MCF 10A (cell line): Measurements from ENCODE around the gene C10orf105. TPM values are rescaled to one million over a fixed set of nuclear protein-coding genes. Genes with fewer than 3 reads are reported as not detected.

Experiments used
- BruUV-seq: library from RNA; stranded (reverse); fragments of 400-500 nt; replicated peaks from 2 replicates; lab custom pipeline; 2021; lab: Mats Ljungman, UMichigan
- CTCF ChIA-PET: fragments of 300-600 bp; sonication (Branson Sonifier 250); formaldehyde crosslinking; extraction: SDS; loops from one replicate; lab custom pipeline; 2021; ENCODE audit warnings: antibody characterized with exemption, inconsistent platforms; lab: Yijun Ruan, JAX
- POLR2A ChIA-PET: fragments of 300-600, 350-650 bp; sonication (Branson Sonifier 250); formaldehyde crosslinking; extraction: SDS; loops from one replicate; lab custom pipeline; 2020; ENCODE audit warnings: antibody characterized with exemption, inconsistent platforms; lab: Yijun Ruan, JAX
- DNase-seq: peaks from one replicate; pipeline ENCODE4 v3.0.0-alpha.2; 2018; ENCODE audit not compliant: unreplicated experiment
- H3K27ac Mint-ChIP-seq: one replicate; pipeline ENCODE4 v1.8.0; 2022; ENCODE audit warnings: mild to moderate bottlenecking, low read depth, mixed read lengths; ENCODE audit not compliant: unreplicated experiment
- H3K27me3 Mint-ChIP-seq: one replicate; pipeline ENCODE4 v1.8.0; 2022; ENCODE audit warnings: mixed read lengths; ENCODE audit not compliant: insufficient read depth, unreplicated experiment
- H3K36me3 Mint-ChIP-seq: one replicate; pipeline ENCODE4 v1.8.0; 2022; ENCODE audit warnings: mild to moderate bottlenecking, moderate library complexity, mixed read lengths; ENCODE audit not compliant: insufficient read depth, unreplicated experiment
- H3K4me1 Mint-ChIP-seq: one replicate; pipeline ENCODE4 v1.8.0; 2022; ENCODE audit warnings: mixed read lengths; ENCODE audit not compliant: insufficient read depth, unreplicated experiment
- H3K4me3 Mint-ChIP-seq: one replicate; pipeline ENCODE4 v1.8.0; 2022; ENCODE audit warnings: mild to moderate bottlenecking, moderate library complexity, mixed read lengths; ENCODE audit not compliant: unreplicated experiment
- H3K9me3 Mint-ChIP-seq: one replicate; pipeline ENCODE4 v1.8.0; 2022; ENCODE audit warnings: mixed read lengths; ENCODE audit not compliant: unreplicated experiment
- intact Hi-C: fragments of 100-400 bp; cut with micrococcal nuclease; formaldehyde crosslinking; loops from 2 replicates; pipeline ENCODE4 v1.14.1; 2022
- total RNA-seq: library from RNA; stranded (reverse); gene quantifications from 2 replicates; pipeline ENCODE4 v1.2.3, GENCODE V29; 2022
- TF ChIP-seq, protein P1 (sequence below): fragments of 200-600 bp; IDR thresholded peaks from one replicate; pipeline ENCODE4 v1.8.0; 2022; ENCODE audit warnings: antibody characterized with exemption, mild to moderate bottlenecking; ENCODE audit not compliant: unreplicated experiment

The C10orf105 gene
- total RNA-seq, 1 experiment from 2014 or later, result not detected

DNA sequence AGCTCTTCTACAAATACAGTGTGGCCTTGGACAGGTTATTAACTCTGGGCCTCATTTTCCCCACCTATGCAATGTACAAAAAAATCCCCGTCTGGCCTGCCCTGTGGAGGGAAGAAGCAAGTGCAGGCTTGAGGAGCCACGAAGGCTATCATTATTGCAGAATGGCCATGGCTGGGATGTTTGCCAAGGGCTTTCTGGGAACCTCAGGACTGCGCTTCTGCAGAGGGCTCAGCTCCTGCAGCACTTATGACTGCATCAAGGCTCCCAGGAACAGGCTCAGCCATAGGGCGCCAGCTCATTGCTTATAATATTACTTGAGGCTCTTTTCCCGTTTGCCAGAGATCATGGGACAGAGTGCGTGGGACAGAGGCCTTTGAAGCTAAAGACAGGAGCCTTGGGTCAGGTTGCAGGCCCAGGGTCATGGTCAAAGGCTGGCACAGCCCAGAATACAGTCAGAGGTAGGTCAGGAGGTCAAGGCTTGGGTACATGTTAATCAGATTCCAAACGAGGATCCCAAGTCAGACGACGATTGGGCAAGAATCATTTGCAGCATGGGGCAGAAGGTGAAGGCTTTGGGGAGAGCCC is 20.6 kb upstream of the C10orf105 start:
- Mint-ChIP-seq H3K9me3 (no peaks in the 10 kb centered on the region), H3K4me1 (peaks cover 25% of the 10 kb centered on the region), H3K36me3 (peaks cover 5% of the 10 kb centered on the region), H3K4me3 (no peak overlapping the region), H3K27ac (peak overlapping the region; percentile 75), H3K27me3 (no peaks in the 10 kb centered on the region)
- intact Hi-C loops, result no loop called here
- POLR2A ChIA-PET, result interaction anchor here (0.7 to 1.3 kb wide), 4 partner anchors 12 to 52 kb away, joined by 3 to 5 read pairs (median 4); partner anchors contain the start of gene VSIR
- BruUV-seq, result no TSS peak
- TF ChIP-seq, protein P1, sequence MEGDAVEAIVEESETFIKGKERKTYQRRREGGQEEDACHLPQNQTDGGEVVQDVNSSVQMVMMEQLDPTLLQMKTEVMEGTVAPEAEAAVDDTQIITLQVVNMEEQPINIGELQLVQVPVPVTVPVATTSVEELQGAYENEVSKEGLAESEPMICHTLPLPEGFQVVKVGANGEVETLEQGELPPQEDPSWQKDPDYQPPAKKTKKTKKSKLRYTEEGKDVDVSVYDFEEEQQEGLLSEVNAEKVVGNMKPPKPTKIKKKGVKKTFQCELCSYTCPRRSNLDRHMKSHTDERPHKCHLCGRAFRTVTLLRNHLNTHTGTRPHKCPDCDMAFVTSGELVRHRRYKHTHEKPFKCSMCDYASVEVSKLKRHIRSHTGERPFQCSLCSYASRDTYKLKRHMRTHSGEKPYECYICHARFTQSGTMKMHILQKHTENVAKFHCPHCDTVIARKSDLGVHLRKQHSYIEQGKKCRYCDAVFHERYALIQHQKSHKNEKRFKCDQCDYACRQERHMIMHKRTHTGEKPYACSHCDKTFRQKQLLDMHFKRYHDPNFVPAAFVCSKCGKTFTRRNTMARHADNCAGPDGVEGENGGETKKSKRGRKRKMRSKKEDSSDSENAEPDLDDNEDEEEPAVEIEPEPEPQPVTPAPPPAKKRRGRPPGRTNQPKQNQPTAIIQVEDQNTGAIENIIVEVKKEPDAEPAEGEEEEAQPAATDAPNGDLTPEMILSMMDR, result no peak
- CTCF ChIA-PET, result interaction anchor here (0.6 to 1.3 kb wide), 5 partner anchors 9 to 139 kb away, joined by 3 to 6 read pairs (median 3); no protein-coding TSS in a partner anchor
- peak; percentile 95 for DNase-seq

DNA sequence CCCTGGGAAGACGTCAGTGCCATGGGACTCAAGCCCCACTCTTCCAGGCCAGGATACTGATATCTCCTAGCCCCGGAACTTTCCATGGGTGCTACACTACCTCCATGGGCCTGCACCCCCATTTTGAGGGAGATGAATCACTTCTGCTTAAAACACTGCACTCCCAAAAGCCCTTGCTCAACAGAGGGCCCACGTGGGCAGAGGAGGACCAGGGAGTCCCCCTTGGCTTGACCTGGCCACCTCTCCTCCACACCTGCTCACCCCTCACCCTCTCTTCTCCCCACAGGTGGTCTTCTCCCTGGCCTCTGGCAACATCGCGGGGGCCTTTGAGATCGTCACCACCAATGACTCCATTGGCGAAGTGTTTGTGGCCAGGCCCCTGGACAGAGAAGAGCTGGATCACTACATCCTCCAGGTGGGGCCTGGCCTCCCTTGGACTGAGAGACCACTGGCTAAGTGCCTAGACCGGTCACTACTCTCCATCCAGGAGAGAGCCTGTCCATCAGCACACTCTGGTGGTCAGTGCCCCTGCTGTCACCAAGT is 19.9 kb upstream of the C10orf105 start:
- no peak overlapping the region for H3K4me3 Mint-ChIP-seq
- CTCF ChIA-PET, result interaction anchor here (0.6 to 1.3 kb wide), 5 partner anchors 9 to 27 kb away, joined by 3 to 6 read pairs (median 3); no protein-coding TSS in a partner anchor
- peaks cover 5% of the 10 kb centered on the region for H3K36me3 Mint-ChIP-seq
- intact Hi-C loops, result no loop called here
- DNase-seq, result no peak
- H3K9me3 Mint-ChIP-seq, result no peaks in the 10 kb centered on the region
- H3K27me3 Mint-ChIP-seq, result no peaks in the 10 kb centered on the region
- peaks cover 25% of the 10 kb centered on the region for H3K4me1 Mint-ChIP-seq
- POLR2A ChIA-PET, result interaction anchor here (1.1 to 1.3 kb wide), 3 partner anchors 11 to 34 kb away, joined by 4 to 5 read pairs (median 4); partner anchors contain the start of gene VSIR
- TF ChIP-seq, protein P1, result no peak
- no TSS peak for BruUV-seq
- H3K27ac Mint-ChIP-seq, result no peak overlapping the region

DNA sequence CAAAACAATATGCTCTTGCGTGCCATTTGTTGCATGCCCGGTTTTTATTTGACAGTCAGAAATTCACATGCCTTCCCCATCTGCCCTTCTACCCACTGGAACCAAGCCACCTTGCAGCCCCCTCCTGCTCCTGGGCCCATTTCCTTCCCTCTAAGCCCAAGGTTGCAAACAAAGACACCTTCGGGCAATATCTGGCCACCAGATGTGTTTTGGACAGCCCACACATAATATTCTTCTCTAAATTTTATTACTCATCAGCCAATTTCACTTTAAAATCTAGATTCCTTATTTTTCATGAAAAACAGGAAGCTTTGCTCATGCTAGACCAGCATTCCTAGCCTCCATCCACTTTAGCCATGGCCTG is 18.2 kb upstream of the C10orf105 start:
- TF ChIP-seq, protein P1, result no peak
- CTCF ChIA-PET, result no interaction called here
- no peak overlapping the region for H3K4me3 Mint-ChIP-seq
- H3K4me1 Mint-ChIP-seq, result peaks cover 25% of the 10 kb centered on the region
- no peaks in the 10 kb centered on the region for H3K9me3 Mint-ChIP-seq
- H3K27ac Mint-ChIP-seq, result no peak overlapping the region
- H3K36me3 Mint-ChIP-seq, result peaks cover 11% of the 10 kb centered on the region
- POLR2A ChIA-PET, result no interaction called here
- BruUV-seq, result no TSS peak
- DNase-seq, result no peak
- intact Hi-C loops, result no loop called here
- no peaks in the 10 kb centered on the region for H3K27me3 Mint-ChIP-seq

DNA sequence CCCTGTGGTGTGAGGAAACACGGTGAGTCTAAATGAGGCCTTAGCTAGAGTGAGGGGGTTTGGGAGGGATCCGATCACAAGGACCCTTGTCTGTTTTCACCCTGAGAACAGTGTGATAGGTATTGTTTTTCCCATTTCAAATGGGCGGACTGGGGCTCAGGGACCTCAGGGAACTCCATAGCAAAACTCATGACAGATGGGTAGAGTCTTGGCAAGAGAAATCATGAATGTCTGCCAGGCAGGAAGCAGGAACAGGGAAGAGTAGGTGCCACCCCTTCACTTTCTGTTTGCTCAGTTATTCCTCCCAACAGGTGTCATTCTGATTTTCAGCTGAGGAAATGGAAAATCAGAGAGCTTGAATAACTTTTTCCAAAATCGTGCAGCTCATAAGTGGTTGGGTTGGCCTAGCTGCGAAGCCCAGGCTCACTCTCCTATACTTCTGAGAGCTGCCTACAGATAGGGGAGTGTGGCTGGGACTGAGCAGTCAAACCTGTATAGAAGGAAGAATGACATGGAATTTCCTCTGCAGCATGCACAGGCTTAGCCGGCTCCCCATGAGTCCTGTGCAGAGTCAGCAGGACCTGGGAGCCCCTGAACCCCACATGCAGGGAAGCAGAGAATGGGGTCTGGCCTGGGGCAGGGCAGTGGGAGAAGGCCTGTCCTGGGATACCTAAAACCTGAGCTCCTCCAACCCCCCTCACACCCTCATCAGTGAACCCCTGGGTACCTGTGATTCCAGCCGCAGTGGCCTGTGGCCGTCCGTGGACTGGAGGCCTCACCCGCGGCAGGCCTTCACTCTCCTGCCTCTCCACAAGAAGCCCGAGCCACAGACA is 17.6 kb upstream of the C10orf105 start:
- ChIA-PET CTCF (interaction anchor here (0.6 to 1.0 kb wide), 2 partner anchors 12 to 89 kb away, joined by 3 to 4 read pairs; no protein-coding TSS in a partner anchor), POLR2A (no interaction called here)
- peaks cover 25% of the 10 kb centered on the region for H3K4me1 Mint-ChIP-seq
- H3K27ac Mint-ChIP-seq, result no peak overlapping the region
- peaks cover 11% of the 10 kb centered on the region for H3K36me3 Mint-ChIP-seq
- no TSS peak for BruUV-seq
- TF ChIP-seq, protein P1, result no peak
- H3K9me3 Mint-ChIP-seq, result no peaks in the 10 kb centered on the region
- peak; percentile 29 for DNase-seq
- no peak overlapping the region for H3K4me3 Mint-ChIP-seq
- H3K27me3 Mint-ChIP-seq, result no peaks in the 10 kb centered on the region
- intact Hi-C loops, result no loop called here
